Measurements from ENCODE around the gene SORCS2.

DNA sequence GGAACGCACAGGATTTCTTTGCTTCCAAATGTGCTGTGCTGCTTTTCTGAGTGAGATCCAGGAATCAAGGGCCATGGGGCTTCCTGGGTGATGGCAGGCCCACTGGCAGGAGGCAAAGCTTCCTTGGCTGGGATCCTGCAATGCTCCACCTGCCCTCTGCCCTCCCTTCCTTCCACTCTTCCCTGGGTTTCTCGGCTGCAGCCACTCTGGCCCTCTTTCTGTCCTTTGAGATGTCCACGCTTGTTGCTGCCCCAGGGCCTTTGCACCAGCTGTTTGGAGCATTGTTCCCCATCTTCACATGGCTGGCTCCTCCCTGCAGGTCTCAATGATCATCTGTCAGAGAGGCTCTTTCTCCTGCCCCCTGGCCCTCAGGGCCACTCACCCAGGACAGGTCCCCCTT lies 163.5 kb downstream of the SORCS2 start:
- TF ChIP-seq CTCF (IDR thresholded peaks at IDR 0.05): no peak
- TF ChIP-seq EZH2 (IDR thresholded peaks at IDR 0.05): no peak
- TF ChIP-seq EZH2phosphoT487 (IDR thresholded peaks at IDR 0.05): no peak

All from neural progenitor cell (in vitro differentiated cells).